Stimulated activated CD8-positive, alpha-beta memory T cell treated with anti-CD3 and anti-CD28 coated beads, Interleukin-7, amount 100 ng/mL, for 4 hours (primary cell): ENCODE data around the gene HDAC8.
"Not testable (repeated sequence)": the region's sequence is repeated elsewhere in the genome, so short reads cannot be mapped to it uniquely, and the experiment has no call there.

Source experiments
- DNase-seq, 2 donors: peaks; one replicate each; pipeline ENCODE4 v3.0.0-alpha.2; 2020; ENCODE audit warnings: low read depth in 2 of 2

Gene HDAC8

DNA sequence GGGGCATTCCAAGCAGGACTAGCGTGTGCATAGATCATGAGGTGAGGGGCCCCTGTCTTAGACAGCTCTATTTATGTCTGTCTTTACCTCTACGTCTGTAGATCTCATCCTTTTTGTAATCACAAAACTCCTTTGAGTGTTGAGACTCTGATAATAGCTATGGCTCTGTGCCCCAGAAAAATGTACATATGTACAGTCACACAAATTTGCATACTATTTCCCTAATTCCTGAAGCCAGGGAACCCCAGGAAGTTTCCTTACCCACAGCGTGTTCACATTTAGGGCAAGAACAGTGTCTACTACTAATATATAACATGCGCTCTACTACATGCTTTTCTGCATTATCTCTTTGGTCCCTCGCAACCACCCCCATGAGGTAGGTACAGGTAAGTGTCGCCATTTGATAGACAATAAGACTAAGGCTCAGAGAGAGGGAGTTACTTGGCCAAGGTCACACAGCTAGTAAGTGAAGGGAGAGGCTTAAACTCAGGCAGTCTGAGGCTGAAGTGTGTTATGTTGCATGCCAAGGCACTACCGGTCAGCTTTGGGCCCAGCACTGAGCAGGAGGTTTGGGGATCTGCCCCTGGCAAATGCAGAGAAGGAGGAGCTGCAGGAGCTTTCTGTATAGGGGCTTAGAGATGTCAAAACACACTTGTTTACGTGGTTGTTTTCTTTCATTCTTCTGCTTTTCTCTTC, 245.9 kb downstream of the HDAC8 start:
- no peak for DNase-seq

DNA sequence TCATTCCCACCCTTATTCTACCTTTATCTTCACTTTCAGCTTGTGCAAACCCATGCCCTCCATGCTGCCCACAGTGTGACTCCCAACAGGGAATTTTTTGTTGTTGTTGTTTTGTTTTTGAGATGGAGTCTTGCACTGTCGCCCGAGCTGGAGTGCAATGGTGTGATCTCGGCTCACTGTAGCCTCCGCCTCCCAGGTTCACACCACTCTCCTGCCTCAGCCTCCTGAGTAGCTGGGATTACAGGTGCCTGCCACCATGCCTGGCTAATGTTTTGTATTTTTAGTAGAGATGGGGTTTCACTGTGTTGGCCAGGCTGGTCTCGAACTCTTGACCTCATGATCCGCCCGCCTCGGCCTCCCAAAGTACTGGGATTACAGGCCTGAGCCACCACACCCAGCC, 253.0 kb downstream of the HDAC8 start:
- DNase-seq: not testable (repeated sequence)

DNA sequence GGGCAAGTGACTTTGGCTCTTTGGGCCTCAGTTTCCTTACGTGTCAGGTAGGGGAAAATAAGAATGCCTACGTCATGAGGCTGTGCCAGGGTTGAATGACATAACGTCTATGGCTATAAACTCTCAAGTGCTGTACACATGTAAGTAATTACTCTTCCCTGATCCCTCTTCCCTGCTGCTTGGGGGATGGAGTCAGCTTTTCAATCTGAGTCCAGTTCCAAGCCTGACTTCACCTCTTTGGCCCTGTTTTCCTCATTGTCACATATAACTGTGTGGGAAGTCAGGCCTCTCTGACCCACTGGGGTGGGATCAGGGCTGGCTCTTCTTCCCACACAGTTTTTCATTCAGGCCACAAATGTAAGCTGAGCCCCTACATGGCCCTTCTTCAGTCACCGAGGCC, 255.5 kb downstream of the HDAC8 start:
- DNase-seq: no peak

DNA sequence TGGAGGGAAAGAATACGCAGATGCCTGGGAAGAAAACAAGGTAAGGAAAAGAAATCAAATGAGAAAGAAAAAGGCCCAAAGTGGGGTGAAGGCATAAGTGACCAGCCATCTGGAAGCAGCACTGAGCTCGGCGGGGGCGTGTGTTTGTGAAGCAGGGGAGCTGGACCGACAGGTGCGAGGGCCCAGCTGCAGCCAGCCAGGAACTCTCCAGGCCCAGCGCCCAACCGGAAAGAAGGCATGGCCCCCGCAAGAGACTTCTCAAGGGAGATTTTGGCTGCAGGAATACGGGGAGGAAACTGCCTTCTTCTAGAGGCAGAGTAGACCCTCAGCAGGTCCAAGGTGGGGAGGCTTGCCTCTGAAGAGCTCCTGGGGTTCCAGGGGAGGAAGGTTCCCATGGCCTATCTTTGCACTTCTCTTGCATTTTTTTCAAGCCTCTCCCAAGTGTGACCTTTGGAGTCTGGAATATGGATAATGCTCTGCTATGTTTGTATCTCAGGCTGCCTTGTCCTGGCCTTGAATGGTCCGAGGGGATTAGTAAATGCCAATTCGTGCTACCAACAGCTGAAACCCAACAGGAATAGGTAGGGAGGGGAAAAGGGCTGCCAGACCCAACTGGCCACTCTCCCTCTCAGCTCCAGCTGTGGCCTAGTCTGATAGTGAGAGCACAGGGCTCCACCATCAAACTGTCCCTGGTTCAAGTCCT, 256.1 kb downstream of the HDAC8 start:
- no peak for DNase-seq

DNA sequence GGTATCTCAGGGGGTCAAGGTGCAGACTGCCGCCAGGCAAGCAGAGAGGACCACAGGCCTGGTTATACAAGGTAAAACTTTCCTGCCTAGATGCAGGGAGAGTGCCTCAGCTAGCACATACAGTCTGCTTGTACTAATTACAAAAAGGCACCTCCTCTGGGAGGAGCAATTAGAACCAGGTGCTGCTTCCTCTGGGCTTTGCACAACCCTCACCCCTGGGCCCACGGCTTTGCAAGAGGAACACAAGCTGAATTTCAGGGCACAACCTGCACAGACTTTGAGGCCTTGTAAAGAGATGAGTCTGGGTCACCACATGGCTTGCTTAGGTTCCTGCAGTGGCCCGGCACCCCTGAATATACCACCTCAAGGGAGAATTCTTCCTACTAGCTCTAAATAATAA, 257.8 kb downstream of the HDAC8 start:
- DNase-seq: no peak

DNA sequence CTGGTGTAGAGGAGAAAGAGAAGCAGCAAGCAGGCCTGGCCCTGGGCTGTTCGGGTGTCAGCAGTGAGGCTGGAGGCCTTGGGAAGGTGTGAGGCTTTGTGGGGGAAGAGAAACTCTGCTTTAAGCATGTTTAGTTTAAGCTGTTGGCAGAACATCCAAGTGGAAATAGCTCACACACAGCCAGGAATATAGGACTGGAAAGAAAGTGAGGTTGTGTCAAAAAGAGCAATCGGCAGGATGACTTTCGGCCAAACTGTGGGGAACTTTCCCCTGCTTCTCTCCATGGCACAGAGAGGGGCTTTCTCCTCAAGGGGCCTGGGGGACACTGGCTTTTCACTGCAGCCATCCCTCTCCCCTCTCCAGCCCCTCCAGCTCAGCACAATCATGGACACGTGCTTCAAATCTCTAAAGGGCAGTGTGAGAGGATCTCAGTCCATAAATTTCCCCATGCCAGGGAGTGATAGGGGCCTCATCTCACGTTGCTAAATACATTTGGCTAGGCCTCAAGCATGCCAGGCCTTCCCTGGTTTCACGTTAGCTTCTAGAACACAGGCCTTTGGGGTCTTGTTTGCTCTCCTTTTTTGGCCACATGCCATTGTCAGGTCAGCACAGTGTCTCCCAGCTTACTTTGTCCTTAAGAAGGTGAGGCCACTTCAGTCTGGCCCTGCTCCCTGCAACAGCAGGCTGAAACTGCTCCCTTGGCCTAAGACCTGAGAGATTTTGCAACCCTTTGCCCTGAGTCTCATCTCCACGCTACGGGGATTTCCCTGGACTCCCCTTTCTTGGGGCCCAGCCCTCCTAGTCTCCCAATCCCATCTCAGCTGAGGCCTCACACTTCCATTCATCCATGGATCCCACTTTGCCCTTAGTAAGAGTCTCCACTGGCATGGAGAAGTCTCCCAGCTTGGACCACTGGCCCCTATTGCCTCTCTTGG, 258.7 kb downstream of the HDAC8 start:
- DNase-seq: no peak

DNA sequence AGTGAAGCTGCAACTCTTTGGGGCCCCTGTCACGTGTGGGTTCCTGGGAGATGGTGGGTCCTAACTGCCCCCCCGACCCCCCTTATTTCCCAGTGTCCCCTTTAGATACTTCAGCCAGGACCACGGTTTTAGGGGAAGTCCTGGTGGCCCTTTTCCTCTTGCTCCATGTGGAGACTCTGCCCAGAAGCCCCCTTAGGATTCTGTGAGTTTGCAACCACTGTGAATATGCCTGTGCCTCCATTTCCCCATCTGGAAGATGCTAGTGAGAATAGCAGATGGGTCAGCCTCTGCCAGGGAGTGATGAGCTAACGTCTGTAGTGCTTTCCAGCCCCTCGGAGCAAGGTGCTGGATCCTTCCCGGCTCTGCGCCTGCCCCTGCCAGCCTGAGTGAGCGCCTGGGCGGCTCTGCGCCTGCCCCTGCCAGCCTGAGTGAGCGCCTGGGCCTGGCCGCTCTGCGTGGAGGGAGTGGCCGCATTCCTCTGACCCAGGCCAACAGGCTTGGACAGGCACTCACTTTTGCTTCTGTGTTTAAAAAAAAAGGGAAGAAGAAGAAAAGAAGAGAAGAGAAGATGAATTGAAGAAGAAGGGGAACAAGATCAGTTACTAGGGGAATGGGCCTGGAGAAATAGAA, 260.2 kb downstream of the HDAC8 start:
- no peak for DNase-seq

DNA sequence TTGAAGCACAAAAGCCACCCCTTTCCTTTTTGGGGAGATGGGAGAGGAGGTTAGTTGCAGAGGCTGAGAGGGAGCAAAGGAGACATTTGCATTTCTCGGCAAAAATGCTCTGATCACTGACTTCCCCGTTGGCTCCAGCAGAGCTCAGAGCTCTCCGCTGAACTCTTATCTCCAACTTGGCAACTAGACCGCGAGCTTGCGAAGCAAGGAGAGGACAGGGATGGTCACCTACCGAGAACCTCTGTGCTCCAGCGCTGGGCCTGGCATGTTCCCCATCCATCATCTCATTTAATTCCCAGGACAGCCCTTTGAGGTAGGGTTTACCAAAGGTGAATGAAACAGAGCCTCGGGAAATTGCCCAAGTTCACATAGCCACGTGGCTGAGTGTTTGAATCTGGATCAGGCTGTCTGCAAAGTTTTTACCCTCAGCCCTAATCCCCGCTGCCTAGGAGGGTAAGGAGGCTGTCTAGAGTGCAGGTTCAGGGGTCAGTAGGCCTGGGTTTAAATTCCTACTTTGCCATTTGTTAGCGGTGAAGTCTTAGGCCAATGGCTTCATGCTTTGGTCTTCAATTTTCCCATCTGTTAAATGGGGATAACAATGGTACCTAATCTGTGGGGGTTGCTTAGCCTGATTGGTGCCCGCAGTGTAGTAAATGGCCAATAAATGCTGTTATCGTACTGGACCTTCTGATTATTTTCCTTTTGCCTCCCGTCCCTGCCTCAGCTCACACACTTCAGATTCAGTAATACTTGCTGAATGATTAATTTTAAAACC, 263.2 kb downstream of the HDAC8 start:
- DNase-seq: no peak

DNA sequence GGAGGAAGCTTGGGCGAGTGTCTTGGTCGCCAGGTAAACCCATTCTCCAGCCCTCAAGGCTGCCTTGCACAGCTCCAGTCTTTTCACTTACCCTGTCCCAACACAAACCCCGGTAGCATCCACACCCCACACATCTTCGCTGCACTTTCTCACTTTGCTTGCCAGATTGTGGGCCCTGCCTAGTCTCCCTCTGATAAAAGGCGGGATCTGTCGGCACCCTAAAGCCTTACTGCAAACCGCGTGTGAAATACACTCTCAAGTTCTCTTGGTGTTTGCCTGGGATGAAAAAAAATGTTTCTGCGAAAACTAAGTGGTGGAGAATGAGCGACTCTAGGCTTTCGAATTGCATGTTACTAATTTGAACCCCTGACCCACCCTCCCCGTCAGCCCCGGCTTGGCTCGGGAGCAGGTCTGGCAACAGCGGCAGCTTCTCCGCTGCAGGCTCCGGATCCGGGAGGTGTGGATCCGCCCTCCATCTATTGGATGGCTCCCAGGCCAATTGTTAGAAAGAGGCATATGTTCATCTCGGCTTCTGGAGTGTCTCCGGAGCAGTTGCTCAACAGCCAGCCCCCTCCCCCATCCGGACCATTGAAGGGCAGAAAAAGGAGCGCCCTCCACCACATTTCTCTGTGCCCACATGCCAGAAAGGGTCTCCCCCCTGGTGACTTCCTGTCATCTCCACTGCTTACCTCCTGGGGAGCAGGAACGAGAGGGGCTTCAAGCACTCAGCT, 263.9 kb downstream of the HDAC8 start:
- DNase-seq: no peak

DNA sequence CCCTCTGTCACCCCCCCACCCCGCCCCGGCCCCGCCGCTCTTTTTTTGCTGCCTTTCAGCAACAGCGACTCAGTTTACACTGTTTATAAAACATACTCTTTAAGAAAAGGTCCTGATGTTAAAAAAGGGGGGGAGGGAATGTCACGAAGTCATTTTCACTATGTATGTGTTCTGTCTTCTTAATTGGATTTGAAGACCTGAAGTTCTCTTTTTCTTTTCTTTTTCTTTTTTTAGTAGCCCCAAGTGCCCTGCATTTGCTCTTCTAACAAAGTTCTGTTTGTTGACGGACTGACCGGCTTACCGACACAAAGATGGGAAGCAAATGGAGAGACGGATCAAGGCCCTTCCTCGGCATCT, 264.5 kb downstream of the HDAC8 start:
- no peak for DNase-seq

DNA sequence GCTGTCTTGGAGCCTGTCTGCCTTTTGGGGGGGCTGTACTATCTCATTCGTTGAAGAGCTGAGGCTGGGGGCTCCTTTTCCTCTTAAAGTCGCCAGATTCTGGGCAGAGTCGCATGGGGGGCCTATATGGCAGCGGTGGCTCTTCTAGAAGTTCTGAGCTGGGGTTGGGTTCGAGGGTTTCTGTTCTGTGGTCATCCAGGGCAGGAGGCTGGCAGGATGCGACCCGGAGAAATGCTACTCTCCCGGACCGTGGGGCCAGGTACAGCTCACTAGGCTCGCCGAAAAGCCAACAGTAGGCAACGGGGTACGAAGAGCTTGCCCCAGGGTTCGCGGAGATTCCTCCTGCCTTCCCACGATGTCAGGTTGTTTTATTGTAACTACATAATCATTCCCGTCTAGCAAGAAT, 265.0 kb downstream of the HDAC8 start:
- DNase-seq: no peak

DNA sequence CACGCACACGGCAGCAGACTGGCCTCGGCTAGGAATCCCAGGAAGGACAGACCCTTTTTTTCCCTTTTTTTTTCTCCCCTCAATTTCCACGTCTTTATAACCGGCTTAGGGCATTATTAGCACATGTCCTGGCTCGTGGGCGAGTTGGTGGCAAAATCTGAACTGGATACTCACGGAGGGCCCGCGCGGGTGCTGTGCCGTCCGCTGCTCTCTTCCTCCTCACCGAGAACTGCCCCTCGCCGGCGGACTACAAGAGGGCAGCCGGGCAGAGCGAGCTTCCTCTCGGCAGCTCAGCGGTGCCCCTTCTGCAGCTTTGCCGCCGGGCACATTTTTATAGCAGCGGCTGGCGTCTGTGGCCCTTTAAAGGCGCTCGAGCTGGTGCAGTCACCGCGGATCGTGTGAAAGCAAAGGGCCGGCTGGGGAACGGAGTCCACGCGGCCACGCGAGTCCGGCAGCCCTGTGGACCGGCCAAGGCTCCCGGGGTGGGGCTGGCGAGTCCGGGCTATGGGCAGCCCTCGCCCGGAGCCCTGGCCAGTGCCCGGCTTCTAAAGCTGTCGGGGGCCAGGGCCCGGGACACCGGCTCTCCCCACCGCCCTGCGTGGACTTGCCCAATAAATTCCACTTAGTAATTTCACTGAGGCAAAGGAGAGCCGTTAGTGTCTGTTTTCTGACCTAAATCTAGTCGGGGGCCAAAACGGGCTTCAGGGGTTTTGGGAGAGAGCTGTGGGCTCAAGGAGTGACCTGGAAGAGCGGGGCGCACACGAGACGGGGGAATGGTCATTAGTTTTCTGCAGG, 265.6 kb downstream of the HDAC8 start:
- DNase-seq: peak in 1 of 2 donors; percentile 9

DNA sequence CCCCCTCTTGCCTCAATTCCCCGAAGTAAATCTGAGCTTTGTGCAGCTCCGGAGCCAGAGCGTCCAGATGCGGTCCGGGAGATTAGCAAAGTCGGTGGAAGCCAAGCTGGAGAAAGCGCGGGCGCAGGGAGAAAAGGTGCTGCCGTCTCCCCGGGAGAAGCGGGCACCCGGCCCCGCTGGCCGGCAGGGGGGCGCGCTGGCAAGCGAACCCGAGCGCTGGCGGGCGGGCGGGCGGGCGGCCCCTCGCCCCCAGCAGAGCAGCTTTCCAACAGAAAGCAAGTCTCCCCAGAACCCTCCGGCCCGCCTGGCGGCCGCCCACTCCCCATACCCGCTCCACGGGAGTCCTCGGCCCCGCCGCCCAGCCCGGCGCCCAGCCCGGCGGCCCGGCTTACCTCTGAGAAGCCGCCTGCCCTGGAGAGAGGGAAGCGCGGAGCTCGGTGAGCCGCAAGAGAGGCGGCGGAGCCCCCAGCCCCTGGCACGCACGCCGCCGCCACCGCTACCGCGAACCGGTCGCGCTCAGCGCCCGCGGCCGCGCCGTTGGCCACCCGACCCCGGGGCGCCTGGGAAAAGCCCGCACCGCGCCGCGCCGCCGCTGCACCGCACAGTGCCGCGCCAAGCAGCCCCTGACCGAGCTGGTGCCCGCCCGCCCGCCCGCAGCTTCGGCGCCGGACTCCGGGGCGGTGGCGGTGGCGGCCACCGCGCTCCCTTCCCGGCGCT, 266.4 kb downstream of the HDAC8 start:
- DNase-seq: no peak

DNA sequence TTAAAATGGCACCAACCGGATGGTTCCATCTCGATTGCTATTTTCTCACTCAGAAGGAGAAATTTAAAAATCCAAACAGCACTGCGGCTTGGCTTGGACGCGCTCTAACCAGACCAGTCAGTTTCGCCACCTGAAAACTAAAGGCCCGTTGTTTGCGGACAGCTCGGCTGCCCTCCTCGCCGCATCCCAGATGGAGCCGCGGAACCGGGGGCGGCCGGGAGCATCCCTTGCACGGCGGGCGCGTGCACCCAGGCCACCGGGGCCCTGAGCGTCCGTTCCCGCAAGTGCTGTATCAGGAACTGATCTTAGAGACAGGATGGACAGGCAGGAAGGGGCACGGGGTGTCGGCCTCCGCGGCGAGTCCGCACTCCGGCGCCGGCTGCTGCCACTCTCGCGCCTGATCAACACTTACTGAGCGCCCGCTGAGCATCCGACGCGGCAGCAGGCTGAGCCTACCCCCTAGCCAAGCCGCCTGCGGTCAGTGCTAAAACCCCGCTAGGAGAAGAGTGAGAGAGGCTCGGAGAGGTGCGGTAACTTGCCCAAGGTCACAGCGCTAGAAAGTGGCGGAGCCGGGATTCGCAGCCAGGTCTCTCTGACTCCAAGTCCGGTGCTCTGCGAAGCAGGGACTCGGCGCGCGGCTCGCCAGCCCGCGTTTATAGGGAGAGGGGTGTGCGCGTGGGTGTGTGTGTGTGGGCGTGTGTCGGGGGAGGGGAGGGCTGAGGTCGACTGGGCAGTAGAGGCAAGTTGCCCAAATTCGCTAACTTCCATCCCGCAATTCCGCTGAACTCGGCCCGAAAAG, 267.2 kb downstream of the HDAC8 start, which contains the start of gene CITED1:
Gene CITED1, minus strand, starts transcription at position 629 of the 799 bp plus-strand sequence. CDS start 3,045 bp downstream, outside the sequence.
- no peak for DNase-seq

DNA sequence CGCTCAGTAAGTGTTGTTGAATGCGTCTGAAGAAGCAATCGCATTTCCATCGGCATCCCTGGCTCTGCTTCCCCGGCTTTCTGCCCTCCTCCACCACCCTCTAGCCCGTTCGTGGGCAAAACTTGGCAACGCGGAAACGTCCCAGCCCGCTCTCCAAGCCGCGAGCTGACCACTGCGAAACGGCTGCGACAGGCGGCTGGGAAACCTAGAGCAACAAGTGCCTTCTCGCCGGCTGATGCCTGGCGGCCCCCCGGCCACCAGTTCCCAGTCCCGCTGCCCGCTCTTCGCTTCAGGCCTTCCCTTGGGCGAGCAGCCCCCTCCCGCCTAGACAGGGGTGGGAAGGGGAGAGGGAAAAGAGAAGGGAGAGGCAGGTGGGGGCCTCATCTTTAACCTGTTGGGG, 267.8 kb downstream of the HDAC8 start:
- DNase-seq: no peak

DNA sequence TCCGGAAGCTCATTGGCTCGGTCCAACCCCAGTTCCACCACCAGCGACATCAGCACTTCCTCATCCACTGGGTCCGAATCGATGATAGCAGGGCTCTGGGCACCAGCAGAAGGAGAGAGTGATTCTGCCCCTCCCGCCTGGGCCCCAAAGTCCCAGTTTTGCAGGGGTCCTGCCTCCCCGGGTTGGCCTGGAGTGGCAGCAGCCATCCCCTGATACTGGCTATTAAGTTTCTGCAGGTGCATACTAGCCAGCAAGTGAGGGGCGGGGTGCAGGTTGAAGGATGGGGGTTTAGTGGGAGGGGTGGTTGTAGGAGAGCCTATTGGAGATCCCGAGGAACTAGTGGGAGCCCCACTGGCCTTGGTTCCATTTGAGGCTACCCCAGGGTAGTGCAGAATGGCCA, 270.9 kb downstream of the HDAC8 start:
- no peak for DNase-seq

DNA sequence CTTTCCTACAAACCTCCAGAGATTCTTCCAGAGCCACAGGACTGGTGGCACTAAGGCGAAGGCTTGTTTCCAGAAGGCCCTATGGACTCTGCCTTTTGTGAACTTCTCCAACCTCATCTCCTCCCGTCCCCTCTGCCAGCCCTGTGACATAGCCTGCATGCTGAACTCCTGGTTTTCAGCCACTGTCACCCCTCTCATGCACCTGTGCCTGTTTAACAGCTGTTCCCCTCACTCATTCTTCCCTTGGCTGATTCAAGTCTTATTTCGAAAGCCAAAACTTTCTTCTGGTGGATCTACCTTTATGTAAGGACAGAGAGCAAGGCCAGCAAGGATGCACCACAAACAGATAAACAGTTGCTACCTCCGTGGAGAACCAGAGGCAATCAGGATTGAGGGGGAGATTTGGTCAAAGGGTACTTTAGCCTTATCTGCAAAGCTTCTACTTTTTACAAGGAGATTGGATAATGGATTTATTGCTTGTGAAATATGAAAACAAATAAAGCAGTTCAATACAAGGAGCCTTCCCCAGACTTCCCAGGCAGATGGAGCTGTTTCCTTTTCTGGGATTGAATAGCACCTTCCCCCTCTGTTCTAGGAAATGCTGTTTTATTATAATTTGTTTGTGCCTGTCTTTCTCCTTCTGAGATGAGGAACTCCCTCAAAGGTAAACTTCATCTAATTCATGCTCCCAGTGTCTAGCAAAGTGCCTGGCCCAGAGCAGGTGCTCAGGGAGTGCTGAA, 272.6 kb downstream of the HDAC8 start:
- DNase-seq: no peak
